GM18870 (cell line): Measurements from ENCODE around the gene ASPA.
"Not testable (repeated sequence)": the region's sequence is repeated elsewhere in the genome, so short reads cannot be mapped to it uniquely, and the experiment has no call there.

ENCODE experiments used
- ATAC-seq: cut with Tn5 transposase; IDR thresholded peaks from one replicate; pipeline ENCODE4 v1.9.1; 2021; ENCODE audit warnings: moderate library complexity; ENCODE audit not compliant: unreplicated experiment

ASPA gene

GRCh38 chr17:3475812-3476610 is at the start of gene ASPA:
TSS of gene ASPA (plus strand) at chr17:3475997. CDS start at chr17:3476160, 163 bp downstream.
- no peak for ATAC-seq

DNA sequence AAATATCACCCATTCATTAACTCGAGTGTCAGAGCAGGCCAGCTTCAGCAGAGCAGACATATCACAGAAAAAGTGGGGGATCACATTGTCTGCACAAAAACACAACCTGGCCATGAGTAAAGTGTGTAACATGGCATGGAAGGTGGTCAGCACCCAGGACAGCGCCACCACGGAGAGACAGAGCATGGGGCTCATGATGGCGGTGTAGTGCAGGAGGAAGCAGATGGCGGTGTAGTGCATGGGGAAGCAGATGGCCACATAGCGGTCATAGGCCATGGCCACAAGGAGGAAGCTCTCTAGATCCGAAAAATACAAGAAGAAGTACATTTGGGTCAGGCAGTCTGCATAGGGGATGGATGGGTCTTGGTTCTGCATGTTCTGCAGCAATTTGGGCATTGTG is 42.6 kb upstream of the ASPA start:
- ATAC-seq = not testable (repeated sequence)

DNA sequence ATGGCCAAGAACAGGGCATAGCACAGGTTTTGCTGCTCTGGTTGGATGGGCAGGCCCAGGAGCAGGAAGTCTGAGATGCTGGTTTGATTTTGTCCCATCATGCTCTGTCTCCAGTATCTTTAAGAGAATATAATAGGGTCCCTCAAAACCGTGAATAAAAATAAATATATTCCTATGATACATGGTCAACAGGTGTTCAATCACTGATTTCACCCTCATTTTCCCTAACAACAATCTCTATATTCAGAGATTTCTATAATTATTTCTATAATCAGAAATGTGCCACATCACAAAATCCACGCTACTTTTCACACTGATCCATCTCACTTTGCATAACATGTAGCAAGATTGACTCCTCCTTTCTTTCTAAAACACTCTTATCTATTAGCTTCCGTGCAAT is 42.1 kb upstream of the ASPA start, which contains the start of gene OR1E2:
Gene OR1E2 (minus strand): TSS at position 101 of the 400 bp plus-strand sequence. CDS start 0 bp downstream, at position 101.
- ATAC-seq = no peak

DNA sequence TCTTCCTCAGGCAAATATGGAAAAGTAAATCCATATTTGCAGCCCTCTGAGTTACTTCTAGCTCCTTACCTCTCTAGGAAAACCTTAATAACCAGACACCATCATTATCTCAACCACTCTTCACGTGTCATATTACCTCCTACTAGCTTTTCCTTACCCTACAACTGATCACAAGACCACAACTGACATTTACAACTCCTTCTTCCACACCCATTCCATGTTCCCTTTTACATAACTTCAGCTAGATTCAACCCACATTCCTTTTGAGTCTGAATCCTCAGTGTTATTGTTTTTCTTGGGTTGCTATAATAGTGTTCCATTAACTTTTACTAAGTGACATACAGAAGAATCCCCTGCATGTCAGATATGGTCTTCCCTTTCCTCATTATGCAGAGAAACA is 37.4 kb upstream of the ASPA start:
- ATAC-seq = no peak

DNA sequence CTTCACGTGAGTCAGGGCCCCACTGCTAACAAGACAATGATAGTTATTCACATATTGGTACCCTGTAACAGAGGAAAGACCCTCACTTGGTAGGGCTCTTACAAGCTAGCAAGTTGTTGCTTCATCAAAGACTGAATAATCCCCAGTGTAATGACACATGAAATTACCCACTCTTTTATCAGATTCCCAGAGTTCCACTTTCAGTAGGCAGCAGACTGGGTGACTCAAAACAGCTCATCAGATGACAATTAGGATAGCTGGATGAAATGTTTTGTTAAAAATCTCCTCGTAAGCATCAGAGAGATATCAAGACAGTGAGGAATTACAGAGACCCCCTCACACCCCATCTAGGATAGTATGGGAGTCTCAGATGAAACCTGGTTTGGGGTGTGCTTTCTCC is 35.3 kb upstream of the ASPA start:
- no peak for ATAC-seq

GRCh38 chr17:3447625-3448024 is 28.2 kb upstream of the ASPA start:
- no peak for ATAC-seq

DNA sequence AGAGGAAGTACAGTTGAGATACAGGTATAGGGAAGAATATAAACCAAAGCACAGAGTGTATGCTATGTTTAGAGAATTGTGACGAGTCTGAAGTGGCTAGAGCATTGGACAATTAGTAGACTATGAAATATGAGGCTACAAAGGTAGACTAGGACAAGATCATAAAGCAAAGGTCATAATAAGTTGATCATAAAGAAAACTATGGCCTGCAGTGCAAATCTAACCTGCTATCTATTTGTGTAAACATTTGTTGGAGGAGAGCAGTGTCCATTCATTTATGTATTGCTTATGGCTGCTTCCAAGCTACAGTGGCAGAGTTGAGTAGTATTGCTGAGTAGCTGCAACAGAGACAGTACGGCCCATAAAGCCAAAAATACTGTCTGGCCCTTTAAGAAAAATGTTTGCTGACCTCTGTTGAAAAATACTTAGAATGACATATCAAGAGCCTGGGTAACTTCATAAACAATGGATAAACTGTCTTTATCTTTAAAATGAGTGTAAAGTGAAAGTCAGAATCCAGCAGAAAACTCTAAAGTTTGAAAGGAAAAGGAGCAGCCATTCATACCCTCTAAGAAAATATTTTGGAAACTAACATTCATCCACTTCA is 27.6 kb upstream of the ASPA start:
- ATAC-seq = no peak

DNA sequence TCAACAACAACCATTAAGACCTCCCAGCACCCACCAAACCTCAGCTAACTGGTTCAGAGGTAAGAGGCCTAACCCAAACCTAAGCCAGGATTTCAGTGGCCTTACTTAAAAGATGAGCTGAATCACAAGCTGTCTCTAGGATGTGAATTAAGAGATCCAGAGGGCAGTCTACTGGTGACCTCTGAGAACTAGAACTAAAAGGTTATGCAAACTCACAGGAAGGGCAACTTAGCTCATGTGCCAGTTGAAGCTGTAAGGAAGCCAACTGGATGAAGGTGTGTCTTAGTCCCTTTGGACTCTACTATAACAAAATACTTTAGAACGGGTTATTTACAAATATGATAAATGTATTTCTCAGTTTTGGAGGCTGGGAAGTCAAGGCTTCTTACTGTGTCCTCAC is 9.4 kb upstream of the ASPA start:
- ATAC-seq = not testable (repeated sequence)

- no peak for ATAC-seq
These were observed 6.3 kb upstream of the ASPA start for GRCh38 chr17:3469529-3469928.

- no peak for ATAC-seq
These were observed 4.2 kb upstream of the ASPA start, which contains the start of gene SPATA22 for GRCh38 chr17:3471599-3471998. TSS of gene SPATA22 (minus strand) at chr17:3471819. CDS start at chr17:3469325, 2,494 bp downstream.

DNA sequence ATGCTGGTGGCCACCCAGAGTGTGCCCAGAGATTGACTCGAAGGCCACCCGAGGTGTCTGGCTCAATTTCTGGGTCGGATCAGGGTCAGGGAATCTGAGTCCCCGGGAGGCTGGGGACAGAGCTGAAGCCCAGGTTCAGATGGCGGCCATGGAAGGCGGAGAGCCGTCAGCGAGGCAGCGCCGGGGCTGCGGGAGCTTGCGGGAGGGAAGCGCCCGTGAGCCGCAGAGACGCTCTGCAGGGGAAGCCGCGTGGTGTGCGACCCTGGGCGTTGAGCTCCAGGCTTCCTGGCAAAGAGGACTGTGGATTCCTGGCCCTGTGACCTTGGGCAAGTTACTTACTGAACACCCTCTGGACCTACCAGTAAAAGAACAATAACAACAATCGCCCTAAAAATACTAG is 3.7 kb upstream of the ASPA start:
- no peak for ATAC-seq

DNA sequence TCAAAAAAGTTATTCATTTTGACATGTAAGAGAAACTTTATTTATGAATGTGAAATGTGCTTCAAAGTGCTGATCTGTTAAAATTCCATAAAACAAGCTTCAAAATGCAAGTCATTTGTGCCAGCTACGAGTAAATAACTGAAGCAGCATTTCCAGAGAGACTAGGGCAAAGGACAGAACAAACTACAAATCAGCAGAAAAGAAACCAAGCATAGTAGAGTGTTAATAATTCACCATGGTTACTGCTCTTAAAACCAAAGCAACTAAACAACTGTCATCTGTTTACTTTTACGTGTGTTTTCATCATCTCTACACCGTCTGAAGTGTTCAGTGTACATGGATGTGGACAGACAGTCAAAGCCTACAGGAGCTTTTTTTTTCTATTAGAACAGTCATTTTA is 1.6 kb upstream of the ASPA start:
- ATAC-seq = no peak

DNA sequence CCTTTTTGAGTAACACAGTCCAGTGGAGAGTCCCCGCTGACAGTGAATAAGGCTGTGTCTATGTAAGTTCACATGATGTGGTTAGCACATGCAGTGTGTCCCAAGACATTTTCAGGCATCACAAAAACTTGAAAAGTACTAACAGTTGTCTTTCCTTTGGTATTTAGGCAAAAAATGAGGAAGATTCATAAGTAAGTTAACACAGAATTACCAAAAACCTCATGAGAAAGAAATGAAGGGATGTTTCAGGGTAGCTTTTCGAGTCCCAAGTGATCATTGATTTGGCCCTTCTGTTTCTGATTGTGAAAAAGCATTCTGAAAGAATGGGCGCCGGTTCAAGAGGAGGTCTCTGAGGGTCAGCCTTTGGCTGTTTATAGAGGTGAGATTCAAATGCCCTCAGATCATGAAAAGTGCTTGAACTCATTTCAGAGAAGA is 529 bp upstream of the ASPA start:
- no peak for ATAC-seq

GRCh38 chr17:3479988-3480387 is 4.2 kb downstream of the ASPA start:
- ATAC-seq = no peak

GRCh38 chr17:3482852-3483251 is 7.1 kb downstream of the ASPA start:
- no peak for ATAC-seq

DNA sequence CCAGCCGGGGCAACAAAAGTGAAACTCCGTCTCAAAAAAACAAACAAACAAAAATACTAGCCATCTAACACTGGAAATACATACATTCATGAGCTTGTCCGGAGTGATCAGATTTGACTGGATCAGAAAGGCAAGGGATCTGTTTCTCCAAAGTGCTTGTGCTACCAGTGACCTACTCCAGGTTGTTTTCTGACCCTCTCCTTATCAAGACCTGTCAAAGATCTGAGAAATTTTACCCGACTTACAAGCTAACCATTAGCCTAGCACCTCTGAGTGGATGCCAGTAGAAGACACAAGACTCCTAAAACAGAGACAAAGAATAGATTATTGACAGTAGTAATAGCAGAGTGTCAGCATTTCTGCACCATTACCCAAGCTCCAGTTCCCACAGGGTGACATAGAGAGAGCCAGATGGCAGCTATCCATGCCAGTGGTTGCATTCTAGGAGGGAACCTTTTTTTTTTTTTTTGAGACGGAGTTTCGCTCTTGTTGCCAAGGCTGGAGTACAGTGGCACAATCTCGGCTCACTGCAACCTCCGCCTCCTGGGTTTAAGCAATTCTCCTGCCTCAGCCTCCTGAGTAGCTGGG is 9.8 kb downstream of the ASPA start:
- no peak for ATAC-seq

DNA sequence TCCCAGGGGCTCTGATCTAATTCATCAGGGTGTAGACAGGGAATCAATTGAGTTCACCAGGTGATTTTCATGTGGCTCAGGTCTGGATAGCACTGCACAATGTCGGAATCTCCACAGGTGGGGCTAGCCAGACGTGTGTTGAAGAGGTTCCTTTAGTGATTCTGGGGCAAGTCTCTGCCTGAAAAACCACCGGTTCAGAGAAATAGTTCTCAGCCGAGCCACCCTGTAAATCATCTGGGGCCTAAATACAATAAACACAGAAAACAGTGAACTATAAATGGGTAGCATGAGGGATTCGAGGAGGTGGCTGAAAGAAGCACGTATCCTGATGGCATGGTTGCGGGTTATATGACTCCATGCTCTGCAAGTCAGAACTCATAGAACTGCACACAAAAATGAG is 21.3 kb downstream of the ASPA start:
- no peak for ATAC-seq

DNA sequence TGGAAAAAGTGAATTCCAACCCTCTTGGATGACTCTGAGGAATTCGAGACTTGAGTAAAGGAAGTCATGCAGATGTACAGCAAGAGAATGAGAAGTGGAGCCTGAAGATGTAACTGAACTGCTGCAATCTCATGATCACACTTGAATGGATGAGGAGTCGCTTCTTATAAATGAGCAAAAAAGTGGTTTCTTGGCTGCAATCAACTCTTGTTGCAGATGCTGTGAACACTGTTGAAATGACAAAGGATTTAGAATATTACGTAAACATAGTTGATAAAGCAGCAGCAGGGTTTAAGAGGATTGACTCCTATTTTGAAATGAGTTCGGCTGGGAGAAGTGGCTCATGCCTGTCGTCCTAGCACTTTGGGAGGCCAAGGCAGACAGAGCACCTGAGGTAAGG is 25.5 kb downstream of the ASPA start:
- ATAC-seq = no peak

DNA sequence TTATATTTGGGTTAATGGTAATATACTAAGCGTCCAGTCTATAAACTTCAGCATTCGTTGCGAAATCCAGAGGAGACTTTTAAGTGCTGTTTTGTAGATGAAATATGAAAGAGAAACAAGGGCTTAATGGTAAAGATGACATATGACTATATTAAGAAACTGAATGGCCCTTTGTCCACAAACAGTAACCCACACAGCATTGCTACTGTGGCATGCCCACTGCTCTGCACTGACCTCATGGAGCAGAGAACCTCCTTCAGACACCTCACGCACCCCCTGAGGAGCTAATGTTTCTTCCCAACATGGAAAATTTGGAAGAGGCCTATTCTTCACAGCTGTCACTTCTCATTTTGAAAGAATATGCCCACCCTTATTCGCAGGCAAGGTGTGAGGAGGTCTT is 26.7 kb downstream of the ASPA start:
- ATAC-seq = no peak

GRCh38 chr17:3503285-3503684 is 27.5 kb downstream of the ASPA start:
- ATAC-seq = no peak

GRCh38 chr17:3505008-3505407 is 29.2 kb downstream of the ASPA start:
- ATAC-seq = no peak

- no peak for ATAC-seq
These were observed 30.3 kb downstream of the ASPA start for GRCh38 chr17:3506054-3506453.
